Liver (tissue), 9 donors: ENCODE data around the gene DRD4. TPM values are rescaled to one million over a fixed set of nuclear protein-coding genes. Genes with fewer than 3 reads are reported as not detected.
A peak's percentile ranks its signal among the peaks of the same experiment; 100 is the strongest.

Experiments used
- DNase-seq: peaks from one replicate; pipeline ENCODE4 v3.0.0-alpha.2; 2017; ENCODE audit warnings: low spot score
- H3K27ac ChIP-seq, 2 donors: one replicate each; pipeline ENCODE4 v1.7.0; 2013; ENCODE audit warnings: inconsistent platforms in 2 of 2, low read length in 2 of 2, control low read depth in 1 of 2, low read depth in 1 of 2, mild to moderate bottlenecking in 1 of 2
- H3K27me3 ChIP-seq, 4 donors: one replicate each; pipeline versions ENCODE4 v1.6.1 to v1.7.0; 2013; ENCODE audit warnings: low read length in 3 of 4, inconsistent platforms in 1 of 4, mild to moderate bottlenecking in 1 of 4, moderate library complexity in 1 of 4; ENCODE audit not compliant: control insufficient read depth in 4 of 4, insufficient read depth in 4 of 4
- H3K36me3 ChIP-seq, 4 donors: one replicate each; pipeline versions ENCODE4 v1.6.1 to v1.7.0; 2013; ENCODE audit warnings: low read length in 3 of 4, mild to moderate bottlenecking in 3 of 4, low read depth in 1 of 4, moderate library complexity in 1 of 4; ENCODE audit not compliant: control insufficient read depth in 4 of 4, insufficient read depth in 3 of 4
- H3K4me1 ChIP-seq, 4 donors: one replicate each; pipeline versions ENCODE4 v1.6.1 to v1.7.0; 2013; ENCODE audit warnings: low read length in 3 of 4, mild to moderate bottlenecking in 3 of 4, moderate library complexity in 1 of 4; ENCODE audit not compliant: control insufficient read depth in 4 of 4, insufficient read depth in 4 of 4
- H3K4me3 ChIP-seq, 3 donors: one replicate each; pipeline versions ENCODE4 v1.6.1 to v1.7.0; 2013; ENCODE audit warnings: low read length in 3 of 3, control low read depth in 1 of 3, low read depth in 1 of 3, mild to moderate bottlenecking in 1 of 3
- H3K9ac ChIP-seq, 2 donors: one replicate each; pipeline ENCODE4 v1.7.0; 2013; ENCODE audit warnings: low read length in 2 of 2, mild to moderate bottlenecking in 2 of 2, moderate library complexity in 2 of 2, control low read depth in 1 of 2, low read depth in 1 of 2
- H3K9me3 ChIP-seq, 4 donors: one replicate each; pipeline versions ENCODE4 v1.6.1 to v1.7.0; 2013; ENCODE audit warnings: low read length in 3 of 4; ENCODE audit not compliant: control insufficient read depth in 4 of 4
- ATF3 ChIP-seq: IDR thresholded peaks from 2 replicates; pipeline ENCODE4 v1.6.1; 2016; ENCODE audit warnings: antibody characterized with exemption
- CTCF ChIP-seq: fragments of 150-350 bp; IDR thresholded peaks from 2 replicates; pipeline ENCODE4 v1.5.1; 2017; ENCODE audit warnings: improper control_type of control experiment, low read depth, low read length; ENCODE audit not compliant: missing input control
- EGR1 ChIP-seq, 2 donors: IDR thresholded peaks; 2 replicates each; pipeline ENCODE4 v1.6.1; 2016 to 2018; ENCODE audit warnings: antibody characterized with exemption in 2 of 2, low read depth in 2 of 2
- FOXA1 ChIP-seq: IDR thresholded peaks from 2 replicates; pipeline ENCODE4 v1.6.1; 2016; ENCODE audit warnings: antibody characterized with exemption
- FOXA2 ChIP-seq: IDR thresholded peaks from 2 replicates; pipeline ENCODE4 v1.6.1; 2016; ENCODE audit warnings: antibody characterized with exemption
- GABPA ChIP-seq, 2 donors: IDR thresholded peaks in 1 of 2; conservative IDR thresholded peaks in 1 of 2; 2 replicates each; pipeline ENCODE4 v1.6.1; 2016; ENCODE audit warnings: antibody characterized with exemption in 2 of 2, mild to moderate bottlenecking in 1 of 2, moderate library complexity in 1 of 2
- HNF4A ChIP-seq, 2 donors: conservative IDR thresholded peaks; 2 replicates each; pipeline ENCODE4 v1.6.1; 2016; ENCODE audit warnings: antibody characterized with exemption in 2 of 2, mild to moderate bottlenecking in 2 of 2
- HNF4G ChIP-seq: IDR thresholded peaks from 2 replicates; pipeline ENCODE4 v1.6.1; 2016; ENCODE audit warnings: antibody characterized with exemption
- JUND ChIP-seq, 2 donors: IDR thresholded peaks; 2 replicates each; pipeline ENCODE4 v1.6.1; 2016; ENCODE audit warnings: antibody characterized with exemption in 2 of 2
- MAX ChIP-seq: IDR thresholded peaks from 2 replicates; pipeline ENCODE4 v1.6.1; 2016; ENCODE audit warnings: antibody characterized with exemption
- REST ChIP-seq: IDR thresholded peaks from 2 replicates; pipeline ENCODE4 v1.6.1; 2016; ENCODE audit warnings: antibody characterized with exemption, mild to moderate bottlenecking
- RXRA ChIP-seq, 2 donors: IDR thresholded peaks; 2 replicates each; pipeline ENCODE4 v1.6.1; 2017 to 2018; ENCODE audit warnings: antibody characterized with exemption in 2 of 2, mild to moderate bottlenecking in 1 of 2
- SP1 ChIP-seq: IDR thresholded peaks from 2 replicates; pipeline ENCODE4 v1.6.1; 2018; ENCODE audit warnings: antibody characterized with exemption, mild to moderate bottlenecking
- TAF1 ChIP-seq: conservative IDR thresholded peaks from 2 replicates; pipeline ENCODE4 v1.6.1; 2016; ENCODE audit warnings: antibody characterized with exemption, mild to moderate bottlenecking
- YY1 ChIP-seq: IDR thresholded peaks from 2 replicates; pipeline ENCODE4 v1.6.1; 2016; ENCODE audit warnings: antibody characterized with exemption, mild to moderate bottlenecking
- ZBTB33 ChIP-seq: IDR thresholded peaks from 2 replicates; pipeline ENCODE4 v1.6.1; 2016; ENCODE audit warnings: antibody characterized with exemption
- WGBS: extraction: QIAGEN DNeasy Blood & Tissue Kit; methylation state at CpG from one replicate; pipeline ENCODE4 v1.1.7; 2013; 5-methylcytosine and 5-hydroxymethylcytosine counted together
- polyA plus RNA-seq, 2 donors: library from polyadenylated mRNA; stranded (reverse) in 1 of 2; unstranded in 1 of 2; fragments of 200-250 nt in 1 of 2; fragments of >200 nt in 1 of 2; fragmentation: Nextera tagmentation in 1 of 2; extraction: Ambion mirVana in 1 of 2; gene quantifications; one replicate each; pipeline versions ENCODE4 v1.2.1 to v1.2.3, GENCODE V29; 2013 to 2015
- total RNA-seq, 2 donors: library from RNA; depleted of rRNA; stranded (reverse); fragments of >200 nt; gene quantifications; one replicate each; pipeline ENCODE4 v1.2.3, GENCODE V29; 2014
- donor health status: healthy.
- donor health status: healthy.
- donor health status: healthy.
- donor health status: healthy.
- donor health status: healthy.

Gene DRD4
- total and polyA plus RNA-seq, 4 donors: not detected

GRCh38 chr11:637593-638521 is 788 bp downstream of the DRD4 start:
- no peaks in the 10 kb centered on the region for H3K9me3 ChIP-seq
- H3K36me3 ChIP-seq: peaks cover 0 to 2% (median under 1%) of the 10 kb centered on the region in 4 donors
- DNase-seq: no peak
- TF ChIP-seq TAF1: no peak
- no peak for TF ChIP-seq RXRA (IDR thresholded peaks at IDR 0.05)
- no peak for TF ChIP-seq GABPA (IDR thresholded peaks at IDR 0.05 in 1 of 2, conservative IDR thresholded peaks at IDR 0.05 in 1 of 2)
- no peak for TF ChIP-seq HNF4A (conservative IDR thresholded peaks at IDR 0.05)
- TF ChIP-seq MAX: no peak
- no peak for TF ChIP-seq YY1
- TF ChIP-seq EGR1 (IDR thresholded peaks at IDR 0.05; ENCODE audit: low read depth in 2 of 2): no peak
- peak overlapping the region in 1 of 3 donors; percentile 37 for H3K4me3 ChIP-seq
- 57% methylated on average over 55 of the region's 55 CpGs for WGBS
- no peaks in the 10 kb centered on the region for H3K27me3 ChIP-seq
- no peak overlapping the region for H3K27ac ChIP-seq
- peaks cover 3 to 19% (median 7%) of the 10 kb centered on the region in 4 donors for H3K4me1 ChIP-seq
- H3K9ac ChIP-seq: no peak overlapping the region

GRCh38 chr11:638631-639331 is 1.7 kb downstream of the DRD4 start:
- no peaks in the 10 kb centered on the region for H3K27me3 ChIP-seq
- WGBS: 79% methylated on average over 28 of the region's 28 CpGs
- H3K27ac ChIP-seq: no peak overlapping the region
- no peak overlapping the region for H3K4me3 ChIP-seq
- no peak for DNase-seq
- no peaks in the 10 kb centered on the region for H3K9me3 ChIP-seq
- no peak for TF ChIP-seq ZBTB33
- TF ChIP-seq JUND (IDR thresholded peaks at IDR 0.05): no peak
- no peak for TF ChIP-seq REST
- TF ChIP-seq TAF1: no peak
- TF ChIP-seq ATF3: no peak
- no peak for TF ChIP-seq HNF4G
- TF ChIP-seq FOXA2: no peak
- no peak for TF ChIP-seq FOXA1
- TF ChIP-seq RXRA (IDR thresholded peaks at IDR 0.05): no peak
- no peak for TF ChIP-seq YY1
- TF ChIP-seq CTCF: no peak
- no peak for TF ChIP-seq HNF4A (conservative IDR thresholded peaks at IDR 0.05)
- no peak for TF ChIP-seq EGR1 (IDR thresholded peaks at IDR 0.05; ENCODE audit: low read depth in 2 of 2)
- no peak for TF ChIP-seq SP1
- TF ChIP-seq GABPA (IDR thresholded peaks at IDR 0.05 in 1 of 2, conservative IDR thresholded peaks at IDR 0.05 in 1 of 2): no peak
- no peak for TF ChIP-seq MAX
- peaks cover 0 to 5% (median under 1%) of the 10 kb centered on the region in 4 donors for H3K36me3 ChIP-seq
- peaks cover 3 to 20% (median 7%) of the 10 kb centered on the region in 4 donors for H3K4me1 ChIP-seq
- no peak overlapping the region for H3K9ac ChIP-seq
